ENCODE measurements around the gene PSRC1. TPM values are rescaled to one million over a fixed set of nuclear protein-coding genes. Genes with fewer than 3 reads are reported as not detected.
A peak's percentile ranks its signal among the peaks of the same experiment; 100 is the strongest.

The PSRC1 gene
- total RNA-seq, 4 donors from 2014 or later, result 1.7 to 8.7 (median 2.1) TPM

GRCh38 chr1:109304226-109304920 lies 21.4 kb upstream of the PSRC1 start:
- DNase-seq (ENCODE audit: low spot score) (no peak), ATAC-seq (ENCODE audit: low FRiP score) (no peak)
- TF ChIP-seq CTCF (IDR thresholded peaks at IDR 0.05), result no peak

- DNase-seq (ENCODE audit: low spot score) (no peak), ATAC-seq (ENCODE audit: low FRiP score) (no peak)
- no peak for TF ChIP-seq CTCF (IDR thresholded peaks at IDR 0.05)
These were observed 18.9 kb upstream of the PSRC1 start for GRCh38 chr1:109301874-109302273.

- no peak for DNase-seq (ENCODE audit: low spot score)
- ATAC-seq (ENCODE audit: low FRiP score), result no peak
- TF ChIP-seq CTCF (IDR thresholded peaks at IDR 0.05), result no peak
These were observed 17.8 kb upstream of the PSRC1 start for GRCh38 chr1:109300650-109301151.

- TF ChIP-seq CTCF (IDR thresholded peaks at IDR 0.05), result no peak
- no peak for ATAC-seq (ENCODE audit: low FRiP score)
- DNase-seq (ENCODE audit: low spot score), result no peak
These were observed 16.8 kb upstream of the PSRC1 start for GRCh38 chr1:109299558-109300343.

GRCh38 chr1:109298666-109299557 lies 16.0 kb upstream of the PSRC1 start:
- no peak for TF ChIP-seq CTCF (IDR thresholded peaks at IDR 0.05)
- no peak for DNase-seq (ENCODE audit: low spot score)
- ATAC-seq (ENCODE audit: low FRiP score), result peak; percentile 60

GRCh38 chr1:109296782-109297181 lies 13.8 kb upstream of the PSRC1 start:
- ATAC-seq (ENCODE audit: low FRiP score), result no peak
- DNase-seq (ENCODE audit: low spot score), result no peak
- no peak for TF ChIP-seq CTCF (IDR thresholded peaks at IDR 0.05)
